Body of pancreas (tissue), 4 donors: Measurements from ENCODE around the gene NLRP6. TPM values are rescaled to one million over a fixed set of nuclear protein-coding genes. Genes with fewer than 3 reads are reported as not detected.

Source experiments
- ATAC-seq: fragments of 150-250 bp; one replicate; pipeline ENCODE4 v1.9.1; 2016
- DNase-seq, 4 donors: peaks; one replicate each; pipeline ENCODE4 v3.0.0-alpha.2; 2019
- H3K27ac ChIP-seq, 4 donors: fragments of 200-600 bp; sonication (generic); 1 replicate in 3 of 4; 2 replicates in 1 of 4; pipeline versions ENCODE4 v1.5.1 to v1.6.1; 2016 to 2019; ENCODE audit warnings: mild to moderate bottlenecking in 1 of 4, mixed read lengths in 1 of 4, moderate library complexity in 1 of 4
- H3K27me3 ChIP-seq, 2 donors: fragments of 200-600 bp; sonication (generic); one replicate each; pipeline ENCODE4 v1.6.0; 2016; ENCODE audit warnings: mild to moderate bottlenecking in 1 of 2
- H3K36me3 ChIP-seq, 2 donors: fragments of 200-600 bp; sonication (generic); replicated peaks in 1 of 2; 2 replicates each; pipeline ENCODE4 v1.5.1; 2016; ENCODE audit warnings: low read depth in 2 of 2; ENCODE audit not compliant: insufficient read depth in 1 of 2
- H3K4me1 ChIP-seq: fragments of 200-600 bp; sonication (generic); one replicate; pipeline ENCODE4 v1.6.0; 2016
- H3K4me3 ChIP-seq, 2 donors: fragments of 200-600 bp; sonication (generic); 1 replicate in 1 of 2; 2 replicates in 1 of 2; pipeline ENCODE4 v1.5.1; 2016 to 2019
- H3K9me3 ChIP-seq, 3 donors: fragments of 200-600 bp; sonication (generic); 1 replicate in 2 of 3; 2 replicates in 1 of 3; pipeline ENCODE4 v1.5.1; 2016
- CTCF ChIP-seq, 7 experiments: fragments of 450-650 bp in 4 of 7; fragments of 200-600 bp in 3 of 7; sonication (generic) in 3 of 7; IDR thresholded peaks; one replicate each; pipeline ENCODE4 v1.5.1; 2016 to 2019; ENCODE audit warnings: antibody characterized with exemption in 7 of 7
- POLR2A ChIP-seq, 3 donors: fragments of 450-650 bp; IDR thresholded peaks; one replicate each; pipeline ENCODE4 v1.6.1; 2016; ENCODE audit warnings: antibody characterized with exemption in 3 of 3, mild to moderate bottlenecking in 2 of 3
- WGBS, 2 donors: methylation state at CpG; one replicate each; pipeline ENCODE4 v1.1.5; 2017; 5-methylcytosine and 5-hydroxymethylcytosine counted together
- intact Hi-C: fragments of 100-400 bp; cut with DNase I; formaldehyde crosslinking; loops from one replicate; pipeline ENCODE4 v1.15.1; 2023
- total RNA-seq, 2 donors: library from RNA; depleted of rRNA; stranded (reverse); fragments of >200 nt; gene quantifications; one replicate each; pipeline ENCODE4 v1.1.0, GENCODE V29; 2016

Gene NLRP6
- total RNA-seq, 2 donors from 2014 or later: 1.0 TPM; not detected in 1

DNA sequence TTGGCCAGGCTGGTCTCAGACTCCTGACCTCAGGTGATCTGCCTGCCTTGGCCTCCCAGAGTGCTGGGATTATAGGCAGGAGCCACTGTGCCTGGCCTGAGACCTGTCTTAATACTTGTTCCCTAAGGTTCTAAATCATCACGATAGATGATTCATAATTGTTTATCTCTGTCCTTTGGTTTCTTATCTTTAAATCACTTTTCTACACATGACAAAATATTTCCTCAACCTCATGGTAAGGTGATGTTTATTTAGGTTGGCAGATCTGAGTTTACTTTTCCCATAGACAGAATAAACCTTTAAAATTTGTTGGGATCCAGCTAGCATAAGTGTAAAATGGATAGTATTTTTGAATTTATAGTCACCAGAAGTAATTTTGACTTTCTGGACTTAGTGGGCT is 37.9 kb upstream of the NLRP6 start:
- Histone ChIP-seq H3K9me3 (no peaks in the 10 kb centered on the region), H3K4me1 (peaks cover 19% of the 10 kb centered on the region), H3K27ac (no peak overlapping the region), H3K4me3 (no peak overlapping the region), H3K36me3 (peaks cover 4 to 10% of the 10 kb centered on the region in 2 donors), H3K27me3 (no peaks in the 10 kb centered on the region)
- WGBS, 2 donors: 21 to 38% methylated on average over 1 of the region's 1 CpG
- no peak for ATAC-seq
- no peak for DNase-seq
- intact Hi-C loops: loop anchor here (5.0 kb wide), 1 partner anchor 57 kb away; the partner anchor contains the start of gene IFITM5
- TF ChIP-seq CTCF (IDR thresholded peaks at IDR 0.05) (no peak), POLR2A (IDR thresholded peaks at IDR 0.05) (no peak)

GRCh38 chr11:241634-242033 is 36.6 kb upstream of the NLRP6 start:
- WGBS, 2 donors: 91 to 93% methylated on average over 5 of the region's 5 CpGs
- Histone ChIP-seq H3K36me3 (peaks cover 6 to 15% of the 10 kb centered on the region in 2 donors), H3K27me3 (no peaks in the 10 kb centered on the region), H3K9me3 (no peaks in the 10 kb centered on the region), H3K27ac (no peak overlapping the region), H3K4me1 (peaks cover 15% of the 10 kb centered on the region), H3K4me3 (no peak overlapping the region)
- intact Hi-C loops: loop anchor here (5.0 kb wide), 1 partner anchor 56 kb away; the partner anchor contains the start of gene IFITM5
- ATAC-seq (no peak), DNase-seq (no peak)
- no peak for TF ChIP-seq CTCF (IDR thresholded peaks at IDR 0.05)
- no peak for TF ChIP-seq POLR2A (IDR thresholded peaks at IDR 0.05)

DNA sequence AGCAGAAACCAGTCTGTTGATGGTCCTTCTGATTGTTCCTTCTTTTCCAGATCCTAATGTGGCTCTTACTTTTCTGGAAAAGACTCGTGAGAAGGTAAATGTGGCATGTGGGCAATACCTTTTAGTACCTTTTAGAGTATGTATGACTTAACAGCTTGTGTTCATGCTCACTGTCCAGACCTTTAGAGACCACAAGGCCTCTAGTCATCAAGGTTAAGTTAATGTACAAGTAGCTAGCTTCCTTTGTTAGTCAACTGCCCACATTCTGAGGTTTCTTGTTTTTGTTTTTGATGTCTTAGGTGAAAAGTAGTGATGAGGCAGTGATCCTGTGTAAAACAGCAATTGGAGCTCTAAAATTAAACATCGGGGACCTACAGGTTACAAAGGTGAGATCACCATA is 33.8 kb upstream of the NLRP6 start:
- H3K36me3 ChIP-seq: peaks cover 17 to 33% of the 10 kb centered on the region in 2 donors
- 89 to 92% methylated on average over 2 of the region's 2 CpGs for WGBS, 2 donors
- no peak for TF ChIP-seq CTCF (IDR thresholded peaks at IDR 0.05)
- no peak for TF ChIP-seq POLR2A (IDR thresholded peaks at IDR 0.05)
- no peak overlapping the region for H3K27ac ChIP-seq
- H3K4me3 ChIP-seq: no peak overlapping the region
- ATAC-seq: no peak
- intact Hi-C loops: loop anchor here (5.0 kb wide), 1 partner anchor 53 kb away; the partner anchor contains the start of gene IFITM5
- no peaks in the 10 kb centered on the region for H3K9me3 ChIP-seq
- no peaks in the 10 kb centered on the region for H3K4me1 ChIP-seq
- no peaks in the 10 kb centered on the region for H3K27me3 ChIP-seq
- DNase-seq: no peak

DNA sequence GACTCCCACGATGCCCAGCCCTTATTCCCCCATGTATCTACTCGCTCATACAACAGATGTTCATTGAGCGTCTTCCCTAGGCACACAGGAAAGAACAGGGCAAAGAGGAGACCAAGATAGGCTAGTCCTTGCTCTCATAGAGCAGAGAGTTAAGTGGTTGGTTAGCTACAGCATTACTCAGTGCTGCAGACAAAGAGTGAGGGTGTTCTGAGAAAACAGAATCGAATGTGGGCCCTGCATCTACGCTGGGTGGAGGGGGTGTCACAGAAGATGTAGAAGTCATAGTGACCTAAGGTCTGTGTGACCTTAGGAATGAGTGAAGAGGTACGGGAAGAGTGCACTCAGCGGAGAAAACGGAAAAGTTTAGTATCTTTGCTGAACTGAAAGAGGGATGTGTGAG is 29.1 kb upstream of the NLRP6 start:
- DNase-seq (no peak), ATAC-seq (no peak)
- TF ChIP-seq POLR2A (IDR thresholded peaks at IDR 0.05): no peak
- TF ChIP-seq CTCF (IDR thresholded peaks at IDR 0.05): no peak
- H3K4me1 ChIP-seq: no peaks in the 10 kb centered on the region
- H3K9me3 ChIP-seq: no peaks in the 10 kb centered on the region
- H3K27ac ChIP-seq: no peak overlapping the region
- peaks cover 17 to 41% of the 10 kb centered on the region in 2 donors for H3K36me3 ChIP-seq
- 85 to 96% methylated on average over 8 of the region's 8 CpGs for WGBS, 2 donors
- intact Hi-C loops: no loop called here
- no peak overlapping the region for H3K4me3 ChIP-seq
- no peaks in the 10 kb centered on the region for H3K27me3 ChIP-seq

DNA sequence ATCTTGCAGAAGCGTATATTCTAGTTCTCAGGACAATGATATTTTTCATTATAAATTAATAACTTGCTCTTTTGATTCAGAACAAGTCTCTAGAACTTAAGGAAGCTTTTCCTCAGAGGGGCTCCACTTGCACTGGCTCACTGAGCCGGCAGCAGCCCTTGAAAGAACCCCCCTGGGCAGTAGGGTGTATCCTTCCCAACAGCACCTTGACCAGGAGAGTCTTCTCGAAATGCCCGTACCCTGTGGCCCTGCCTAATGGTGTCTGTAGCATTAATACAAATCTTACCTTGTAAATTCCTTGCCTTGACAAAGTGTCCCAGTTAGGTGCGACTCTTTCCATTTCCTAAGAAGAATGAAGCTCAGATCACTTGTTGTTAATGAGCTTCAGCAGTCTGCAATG is 27.9 kb upstream of the NLRP6 start:
- Histone ChIP-seq H3K4me1 (no peaks in the 10 kb centered on the region), H3K27ac (no peak overlapping the region), H3K4me3 (no peak overlapping the region), H3K9me3 (no peaks in the 10 kb centered on the region), H3K27me3 (no peaks in the 10 kb centered on the region), H3K36me3 (peaks cover 13 to 37% of the 10 kb centered on the region in 2 donors)
- 86 to 92% methylated on average over 5 of the region's 5 CpGs for WGBS, 2 donors
- intact Hi-C loops: no loop called here
- ATAC-seq: no peak
- no peak for DNase-seq
- TF ChIP-seq POLR2A (IDR thresholded peaks at IDR 0.05): no peak
- no peak for TF ChIP-seq CTCF (IDR thresholded peaks at IDR 0.05)
